Endothelial cell of hepatic sinusoid (primary cell): ENCODE measurements around the gene RITA1.

Experiments
- in situ Hi-C: cut with HindIII; loops from 2 replicates; pipeline ENCODE4 v1.10.0; 2017; ENCODE audit warnings: low sequenced_read_pairs

RITA1 gene

GRCh38 chr12:113173081-113173698 is 12.3 kb upstream of the RITA1 start:
- in situ Hi-C loops: no loop called here

GRCh38 chr12:113174461-113175384 is 10.8 kb upstream of the RITA1 start:
- in situ Hi-C loops: no loop called here

GRCh38 chr12:113179023-113179422 is 6.5 kb upstream of the RITA1 start:
- in situ Hi-C loops: no loop called here

GRCh38 chr12:113180333-113180732 is 5.2 kb upstream of the RITA1 start:
- in situ Hi-C loops: no loop called here

- in situ Hi-C loops: no loop called here
These were observed 3.5 kb upstream of the RITA1 start for GRCh38 chr12:113181975-113182374.

GRCh38 chr12:113183030-113183589 is 2.4 kb upstream of the RITA1 start:
- in situ Hi-C loops: no loop called here

- in situ Hi-C loops: no loop called here
These were observed 1.2 kb upstream of the RITA1 start for GRCh38 chr12:113184098-113184899.

GRCh38 chr12:113184900-113185179 is 681 bp upstream of the RITA1 start:
- in situ Hi-C loops: no loop called here

GRCh38 chr12:113186033-113186365 is 478 bp downstream of the RITA1 start:
- in situ Hi-C loops: no loop called here

GRCh38 chr12:113186666-113187325 is 1.3 kb downstream of the RITA1 start:
- in situ Hi-C loops: no loop called here

GRCh38 chr12:113189361-113189760 is 3.8 kb downstream of the RITA1 start:
- in situ Hi-C loops: no loop called here

- in situ Hi-C loops: loop anchor here (5.0 kb wide), 2 partner anchors 47 to 217 kb away; no protein-coding TSS in a partner anchor
These were observed 5.2 kb downstream of the RITA1 start for GRCh38 chr12:113190761-113191160.

- in situ Hi-C loops: loop anchor here (5.0 kb wide), 2 partner anchors 46 to 216 kb away; no protein-coding TSS in a partner anchor
These were observed 5.7 kb downstream of the RITA1 start for GRCh38 chr12:113191227-113191626.

GRCh38 chr12:113194971-113195391 is 9.5 kb downstream of the RITA1 start:
- in situ Hi-C loops: loop anchor here (5.0 kb wide), 2 partner anchors 42 to 212 kb away; no protein-coding TSS in a partner anchor

- in situ Hi-C loops: no loop called here
These were observed 10.1 kb downstream of the RITA1 start for GRCh38 chr12:113195598-113195997.

GRCh38 chr12:113196582-113196981 is 11.1 kb downstream of the RITA1 start:
- in situ Hi-C loops: no loop called here

- in situ Hi-C loops: no loop called here
These were observed 11.5 kb downstream of the RITA1 start for GRCh38 chr12:113196990-113197389.

GRCh38 chr12:113197518-113198077 is 12.1 kb downstream of the RITA1 start:
- in situ Hi-C loops: no loop called here

GRCh38 chr12:113198296-113198695 is 12.8 kb downstream of the RITA1 start:
- in situ Hi-C loops: no loop called here
